NCI-H2081 treated with DMSO at 0.1 percent for 48 hours (cell line): Measurements from ENCODE around the gene RAB35.
"Not testable (repeated sequence)": the region's sequence is repeated elsewhere in the genome, so short reads cannot be mapped to it uniquely, and the experiment has no call there.

ENCODE experiments used
- DNase-seq: peaks from one replicate; lab custom pipeline; 2025; lab: John Stamatoyannopoulos, UW

Gene RAB35

GRCh38 chr12:120060717-120061116 lies 55.8 kb downstream of the RAB35 start:
- DNase-seq: no peak

GRCh38 chr12:120060196-120060595 lies 56.4 kb downstream of the RAB35 start:
- DNase-seq: no peak

GRCh38 chr12:120056739-120057138 lies 59.8 kb downstream of the RAB35 start:
- DNase-seq: no peak

GRCh38 chr12:120055231-120056000 lies 61.1 kb downstream of the RAB35 start:
- DNase-seq: no peak

- DNase-seq: no peak
Measured at GRCh38 chr12:120054293-120054692, 62.3 kb downstream of the RAB35 start.

- no peak for DNase-seq
Measured at GRCh38 chr12:120051535-120051934, 65.0 kb downstream of the RAB35 start.

GRCh38 chr12:120049426-120049825 lies 67.1 kb downstream of the RAB35 start:
- DNase-seq: no peak

GRCh38 chr12:120048263-120048662 lies 68.3 kb downstream of the RAB35 start:
- no peak for DNase-seq

- no peak for DNase-seq
Measured at GRCh38 chr12:120047072-120047471, 69.5 kb downstream of the RAB35 start.

GRCh38 chr12:120045367-120045766 lies 71.2 kb downstream of the RAB35 start:
- not testable (repeated sequence) for DNase-seq
